ENCODE measurements around the gene D2HGDH. TPM values are rescaled to one million over a fixed set of nuclear protein-coding genes. Genes with fewer than 3 reads are reported as not detected.

D2HGDH gene
- total and polyA plus RNA-seq, 2 of the 13 experiments (the other 11 are each of a cell fraction or from before 2014, with no cell fraction given): 19.2 to 20.3 TPM

GRCh38 chr2:241746084-241746483 is 11.7 kb downstream of the D2HGDH start:
- Histone ChIP-seq H3K36me3 (replicated peaks in 1 of 2; ENCODE audit: control insufficient read depth in 1 of 2, insufficient read depth in 2 of 2, low read length in 2 of 2) (peaks cover 13 to 44% of the 10 kb centered on the region in 2 experiments; a peak in 4 of 5 replicates), H3K4me3 (replicated peaks in 1 of 3; ENCODE audit: insufficient read depth in 1 of 3, low read depth in 2 of 3, low read length in 3 of 3) (no peak overlapping the region), H3K4me1 (ENCODE audit: insufficient read depth, low read length) (peaks cover 11% of the 10 kb centered on the region), H3K9ac (ENCODE audit: insufficient read depth, low read depth, low read length) (no peak overlapping the region), H4K20me1 (ENCODE audit: insufficient read depth, low read length) (no peaks in the 10 kb centered on the region), H3K4me2 (ENCODE audit: low read depth, low read length) (no peak overlapping the region), H2AFZ (ENCODE audit: low read length) (no peak overlapping the region), H3K27me3 (ENCODE audit: control insufficient read depth in 1 of 2, insufficient read depth in 2 of 2, low read length in 2 of 2) (no peaks in the 10 kb centered on the region), H3K27ac (ENCODE audit: extremely low read length, insufficient read depth, low read length) (no peak overlapping the region), H3K79me2 (ENCODE audit: insufficient read depth, low read length) (no peaks in the 10 kb centered on the region), H3K9me3 (ENCODE audit: low read length) (no peaks in the 10 kb centered on the region)
- in situ Hi-C loops (cut with HindIII; ENCODE audit: extremely low pct_ligation_motif_present, low pct_unique_long_range_greater_than_20kb) (no loop called here), intact Hi-C loops (cut with micrococcal nuclease; ENCODE audit: unreplicated experiment) (no loop called here)
- BruUV-seq (replicated peaks): no TSS peak
- ChIA-PET POLR2A (no interaction called here), CTCF (ENCODE audit: low intra/inter-chr PET ratio, low total read pairs) (no interaction called here)
- FAIRE-seq (peak; percentile 52), DNase-seq (ENCODE audit: low spot score) (no peak), ATAC-seq (no peak)
- 97% methylated on average over 4 of the region's 4 CpGs for WGBS (ENCODE audit: low lambda C conversion rate)
- TF ChIP-seq SNRNP70 (IDR thresholded peaks at IDR 0.05; ENCODE audit: low read depth, low read length) (no peak), ZNF569 (CRISPR knock-in tag; IDR thresholded peaks at IDR 0.05; ENCODE audit: borderline replicate concordance) (no peak), FLYWCH1 (CRISPR knock-in tag; IDR thresholded peaks at IDR 0.05) (no peak), ZNF503 (CRISPR knock-in tag; IDR thresholded peaks at IDR 0.05) (no peak), CHD4 (IDR thresholded peaks at IDR 0.05; ENCODE audit: borderline replicate concordance, low read length) (no peak), ZNF782 (CRISPR knock-in tag; IDR thresholded peaks at IDR 0.05; ENCODE audit: borderline replicate concordance) (no peak), ZNF430 (CRISPR knock-in tag; IDR thresholded peaks at IDR 0.05) (no peak), BRCA1 (CRISPR knock-in tag; IDR thresholded peaks at IDR 0.05) (no peak), ZNF224 (CRISPR knock-in tag; IDR thresholded peaks at IDR 0.05) (no peak), ELK4 (CRISPR knock-in tag; IDR thresholded peaks at IDR 0.05; ENCODE audit: borderline replicate concordance) (no peak), CBX5 (CRISPR knock-in tag; IDR thresholded peaks at IDR 0.05; ENCODE audit: borderline replicate concordance) (no peak), RFX3 (CRISPR knock-in tag; IDR thresholded peaks at IDR 0.05) (no peak), ZNF670 (CRISPR knock-in tag; IDR thresholded peaks at IDR 0.05; ENCODE audit: borderline replicate concordance) (no peak), SMAD1 (CRISPR knock-in tag; IDR thresholded peaks at IDR 0.05; ENCODE audit: borderline replicate concordance, low read depth) (no peak), IRX3 (CRISPR knock-in tag; IDR thresholded peaks at IDR 0.05; ENCODE audit: borderline replicate concordance, low read depth) (no peak), ZNF512 (CRISPR knock-in tag; IDR thresholded peaks at IDR 0.05) (no peak), RBFOX2 (IDR thresholded peaks at IDR 0.05; ENCODE audit: low read depth, low read length) (no peak), ZNF607 (CRISPR knock-in tag; IDR thresholded peaks at IDR 0.05; ENCODE audit: borderline replicate concordance) (no peak)

Data from HepG2 (cell line).